ENCODE measurements around the gene IL22.

DNA sequence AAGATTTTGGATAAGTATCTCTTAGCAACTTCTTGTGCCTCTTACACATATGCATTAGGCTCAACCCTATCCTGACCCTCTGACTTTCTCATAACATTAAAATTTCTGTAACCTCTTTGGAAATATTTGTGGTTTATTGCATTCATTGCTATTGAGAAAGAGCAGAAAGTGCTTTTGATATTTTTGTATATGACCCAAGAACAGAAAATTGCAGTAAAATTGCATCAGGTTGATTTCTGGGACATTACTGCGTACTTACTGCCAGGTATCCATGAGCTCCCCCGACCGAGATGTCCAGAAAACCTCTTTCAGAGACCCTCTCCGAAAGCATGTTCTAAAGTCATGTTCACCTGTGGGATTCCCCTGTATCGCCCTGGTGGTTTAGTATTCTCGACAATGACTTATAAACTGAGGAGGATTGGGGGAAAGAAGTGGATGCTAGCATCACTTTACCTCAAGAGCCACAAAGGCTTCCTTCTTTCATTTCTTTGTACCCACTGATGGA, 14.5 kb upstream of the IL22 start:
- no peak for TF ChIP-seq SP1 (IDR thresholded peaks at IDR 0.05)
- no peak for TF ChIP-seq BHLHE40 (IDR thresholded peaks at IDR 0.05; ENCODE audit: borderline replicate concordance)
- no peak for TF ChIP-seq FOXM1 (IDR thresholded peaks at IDR 0.05; ENCODE audit: borderline replicate concordance)

Measured in HEK293T (cell line).